SK-N-SH (cell line): ENCODE data around the gene ZNF337. TPM values are rescaled to one million over a fixed set of nuclear protein-coding genes. Genes with fewer than 3 reads are reported as not detected.

Experiments used
- CTCF ChIA-PET: fragments of 300-600, 350-600 bp; formaldehyde crosslinking; extraction: SDS; loops from one replicate; lab custom pipeline; 2021; lab: Yijun Ruan, JAX
- POLR2A ChIA-PET: fragments of 350-600 bp; sonication (Branson Sonifier 250); formaldehyde crosslinking; extraction: SDS; loops from one replicate; lab custom pipeline; 2020; ENCODE audit warnings: antibody characterized with exemption, inconsistent platforms; lab: Yijun Ruan, JAX
- DNase-seq: peaks from one replicate; pipeline ENCODE4 v3.0.0; 2012
- H2AFZ ChIP-seq: fragments of 200-600 bp; sonication (generic); 2 replicates; pipeline ENCODE4 v1.8.1; 2016; ENCODE audit warnings: antibody characterized with exemption, mild to moderate bottlenecking, low read depth
- H3F3A ChIP-seq: fragments of 200-600 bp; sonication (generic); replicated peaks from 2 replicates; pipeline ENCODE3; 2016; ENCODE audit warnings: antibody characterized with exemption, mild to moderate bottlenecking; ENCODE audit not compliant: insufficient read depth
- H3K27ac ChIP-seq, 2 experiments: fragments of 200-500 bp in 1 of 2; fragments of 200-600 bp in 1 of 2; sonication (Bioruptor generic) in 1 of 2; sonication (generic), shearing (Covaris generic) in 1 of 2; 2 replicates each; pipeline versions ENCODE4 v1.5.1 to v1.6.1; 2014 to 2016; ENCODE audit warnings: low read depth in 2 of 2, inconsistent platforms in 1 of 2, low read length in 1 of 2, mild to moderate bottlenecking in 1 of 2, mixed read lengths in 1 of 2
- H3K27me3 ChIP-seq: fragments of 200-600 bp; sonication (generic), shearing (Covaris generic); 2 replicates; pipeline ENCODE4 v1.6.1; 2016; ENCODE audit warnings: mixed run types; ENCODE audit not compliant: insufficient read depth
- H3K36me3 ChIP-seq, 2 experiments: fragments of 200-500 bp in 1 of 2; fragments of 200-600 bp in 1 of 2; sonication (Bioruptor generic) in 1 of 2; sonication (generic) in 1 of 2; replicated peaks in 1 of 2; 2 replicates each; pipeline versions ENCODE3 to v1.5.1; 2014 to 2016; ENCODE audit warnings: low read length in 1 of 2, mild to moderate bottlenecking in 1 of 2; ENCODE audit not compliant: insufficient read depth in 2 of 2, control insufficient read depth in 1 of 2
- H3K4me1 ChIP-seq, 2 experiments: fragments of 200-500 bp in 1 of 2; fragments of 200-600 bp in 1 of 2; sonication (Bioruptor generic) in 1 of 2; sonication (generic), shearing (Covaris generic) in 1 of 2; 2 replicates each; pipeline versions ENCODE4 v1.5.1 to v1.6.1; 2014 to 2016; ENCODE audit warnings: low read depth in 1 of 2, low read length in 1 of 2, mixed run types in 1 of 2; ENCODE audit not compliant: insufficient read depth in 2 of 2, control insufficient read depth in 1 of 2
- H3K4me2 ChIP-seq: fragments of 200-600 bp; sonication (generic), shearing (Covaris generic); 2 replicates; pipeline ENCODE4 v1.6.1; 2017; ENCODE audit warnings: mixed run types
- H3K4me3 ChIP-seq, 2 experiments: fragments of 200-500 bp in 1 of 2; fragments of 200-600 bp in 1 of 2; sonication (Bioruptor generic) in 1 of 2; sonication (generic), shearing (Covaris generic) in 1 of 2; 2 replicates each; pipeline versions ENCODE4 v1.5.1 to v1.8.1; 2014 to 2016; ENCODE audit warnings: low read depth in 2 of 2, inconsistent platforms in 1 of 2, low read length in 1 of 2, mild to moderate bottlenecking in 1 of 2, mixed read lengths in 1 of 2, moderate library complexity in 1 of 2
- H3K79me2 ChIP-seq: fragments of 200-600 bp; sonication (generic); 2 replicates; pipeline ENCODE4 v1.8.1; 2017; ENCODE audit warnings: mild to moderate bottlenecking; ENCODE audit not compliant: insufficient read depth
- H3K9ac ChIP-seq: fragments of 200-600 bp; sonication (generic); 2 replicates; pipeline ENCODE4 v1.6.1; 2017; ENCODE audit warnings: mixed run types
- H3K9me2 ChIP-seq: fragments of 200-600 bp; sonication (generic); 2 replicates; pipeline ENCODE4 v1.6.1; 2017; ENCODE audit warnings: mixed run types
- H3K9me3 ChIP-seq: fragments of 200-600 bp; sonication (generic); 2 replicates; pipeline ENCODE4 v1.6.1; 2017; ENCODE audit warnings: mixed run types, mild to moderate bottlenecking, moderate library complexity
- H4K20me1 ChIP-seq: fragments of 200-600 bp; sonication (generic); 2 replicates; pipeline ENCODE4 v1.6.1; 2017; ENCODE audit warnings: mild to moderate bottlenecking, mixed run types; ENCODE audit not compliant: insufficient read depth
- CHD2 ChIP-seq: fragments of 150-350 bp; IDR thresholded peaks from 2 replicates; pipeline ENCODE4 v1.6.1; 2018; ENCODE audit warnings: low read length; ENCODE audit not compliant: partially characterized antibody
- CTCF ChIP-seq: fragments of 200-600 bp; sonication (generic); IDR thresholded peaks from 2 replicates; pipeline ENCODE4 v1.6.1; 2017; ENCODE audit warnings: antibody characterized with exemption, mild to moderate bottlenecking, moderate library complexity
- ELF1 ChIP-seq: IDR thresholded peaks from 2 replicates; pipeline ENCODE4 v1.4.0; 2012
- FOXJ3 ChIP-seq: sonication (generic); formaldehyde crosslinking; IDR thresholded peaks from 2 replicates; pipeline ENCODE4 v1.5.1; 2020; ENCODE audit warnings: mild to moderate bottlenecking, missing genetic modification reagents
- FOXM1 ChIP-seq: IDR thresholded peaks from 2 replicates; pipeline ENCODE4 v1.4.0; 2012; ENCODE audit warnings: low read depth, mild to moderate bottlenecking
- GABPA ChIP-seq: IDR thresholded peaks from 2 replicates; pipeline ENCODE4 v1.4.0; 2012; ENCODE audit warnings: low read depth, mild to moderate bottlenecking
- GATA2 ChIP-seq: sonication (generic); formaldehyde crosslinking; IDR thresholded peaks from 2 replicates; pipeline ENCODE4 v1.5.0; 2020; ENCODE audit warnings: mild to moderate bottlenecking, missing genetic modification reagents
- IRF3 ChIP-seq: fragments of 150-350 bp; IDR thresholded peaks from 2 replicates; pipeline ENCODE4 v1.6.1; 2016; ENCODE audit warnings: mild to moderate bottlenecking, low read depth, low read length
- JUND ChIP-seq: IDR thresholded peaks from 2 replicates; pipeline ENCODE4 v1.4.0; 2012
- MEF2A ChIP-seq: IDR thresholded peaks from 2 replicates; pipeline ENCODE4 v1.4.0; 2012; ENCODE audit warnings: low read depth, borderline replicate concordance
- MXI1 ChIP-seq: IDR thresholded peaks from 2 replicates; pipeline ENCODE4 v1.6.1; 2012; ENCODE audit warnings: mild to moderate bottlenecking, low read depth, low read length, improper control_type of control experiment
- NRF1 ChIP-seq: IDR thresholded peaks from 2 replicates; pipeline ENCODE4 v1.6.1; 2012; ENCODE audit warnings: low read depth, mild to moderate bottlenecking, low read length
- REST ChIP-seq: IDR thresholded peaks from 2 replicates; pipeline ENCODE4 v1.6.1; 2012; ENCODE audit warnings: mild to moderate bottlenecking, low read depth, low read length, moderate library complexity
- RFX5 ChIP-seq: IDR thresholded peaks from 2 replicates; pipeline ENCODE4 v1.6.1; 2012; ENCODE audit warnings: mild to moderate bottlenecking, improper control_type of control experiment, low read length
- RXRA ChIP-seq: IDR thresholded peaks from 2 replicates; pipeline ENCODE4 v1.4.0; 2012; ENCODE audit warnings: low read depth, mild to moderate bottlenecking, borderline replicate concordance
- TAF1 ChIP-seq: IDR thresholded peaks from 2 replicates; pipeline ENCODE4 v1.6.1; 2012; ENCODE audit warnings: low read depth, mild to moderate bottlenecking, low read length, moderate library complexity, borderline replicate concordance
- TEAD4 ChIP-seq: IDR thresholded peaks from 2 replicates; pipeline ENCODE4 v1.4.0; 2012; ENCODE audit warnings: mild to moderate bottlenecking, borderline replicate concordance; ENCODE audit not compliant: insufficient read depth
- USF2 ChIP-seq: fragments of 150-350 bp; IDR thresholded peaks from 2 replicates; pipeline ENCODE4 v1.6.1; 2017; ENCODE audit warnings: antibody characterized with exemption, low read length, low read depth, borderline replicate concordance
- WGBS: methylation state at CpG from one replicate; pipeline ENCODE4 v1.1.6; 2017; ENCODE audit warnings: low lambda C conversion rate; 5-methylcytosine and 5-hydroxymethylcytosine counted together
- polyA plus RNA-seq, 3 experiments: library from polyadenylated mRNA; depleted of rRNA; stranded (reverse); fragments of >200 nt; gene quantifications; 2 replicates each; pipeline ENCODE4 v1.2.3, GENCODE V29; 2012

The ZNF337 gene
- polyA plus RNA-seq, 1 of the 3 experiments (the other 2 are of a cell fraction): 16.5 TPM

GRCh38 chr20:25730862-25731261 is 34.2 kb upstream of the ZNF337 start:
- no peaks in the 10 kb centered on the region for H3K9me2 ChIP-seq
- H3K79me2 ChIP-seq: no peaks in the 10 kb centered on the region
- CTCF ChIA-PET: interaction anchor here (0.5 to 0.7 kb wide), 2 partner anchors 8 to 19 kb away, joined by 3 to 4 read pairs; no protein-coding TSS in a partner anchor
- WGBS: 19% methylated on average over 1 of the region's 1 CpG
- peaks cover 10% of the 10 kb centered on the region; the same call in 1 of the 2 replicates for H3K9me3 ChIP-seq
- H4K20me1 ChIP-seq: no peaks in the 10 kb centered on the region
- H3K4me1 ChIP-seq: peaks cover 0 to 2% of the 10 kb centered on the region in 2 experiments; a peak in 2 of 4 replicates
- no peaks in the 10 kb centered on the region for H3K27me3 ChIP-seq
- H3K4me2 ChIP-seq: no peak overlapping the region
- H3K36me3 ChIP-seq: no peaks in the 10 kb centered on the region
- no peak overlapping the region for H3K9ac ChIP-seq
- H2AFZ ChIP-seq: no peak overlapping the region
- H3K4me3 ChIP-seq: no peak overlapping the region
- H3F3A ChIP-seq: no peaks in the 10 kb centered on the region
- DNase-seq: no peak
- POLR2A ChIA-PET: no interaction called here
- TF ChIP-seq ELF1: no peak
- TF ChIP-seq FOXM1: no peak
- TF ChIP-seq CTCF: no peak
- TF ChIP-seq USF2: no peak
- H3K27ac ChIP-seq: no peak overlapping the region

GRCh38 chr20:25726357-25726756 is 29.7 kb upstream of the ZNF337 start:
- Histone ChIP-seq H3K4me3 (no peak overlapping the region), H3K9ac (no peak overlapping the region), H3K4me1 (peaks cover 0 to 2% of the 10 kb centered on the region in 2 experiments; a peak in 2 of 4 replicates), H3K27ac (no peak overlapping the region), H3K79me2 (no peaks in the 10 kb centered on the region), H3K9me2 (no peaks in the 10 kb centered on the region), H3K9me3 (peaks cover 17% of the 10 kb centered on the region; the same call in 1 of the 2 replicates), H3K36me3 (no peaks in the 10 kb centered on the region), H4K20me1 (no peaks in the 10 kb centered on the region), H3F3A (no peaks in the 10 kb centered on the region), H2AFZ (no peak overlapping the region), H3K4me2 (no peak overlapping the region), H3K27me3 (no peaks in the 10 kb centered on the region)
- POLR2A ChIA-PET: no interaction called here
- DNase-seq: no peak
- no peak for TF ChIP-seq MXI1
- TF ChIP-seq MEF2A: no peak
- no peak for TF ChIP-seq USF2
- no peak for TF ChIP-seq REST
- TF ChIP-seq RXRA: no peak
- no peak for TF ChIP-seq JUND
- no peak for TF ChIP-seq NRF1
- no peak for TF ChIP-seq IRF3
- TF ChIP-seq TAF1: no peak
- TF ChIP-seq TEAD4: no peak
- no peak for TF ChIP-seq CHD2
- no peak for TF ChIP-seq GABPA
- no peak for TF ChIP-seq RFX5
- no peak for TF ChIP-seq GATA2 (CRISPR knock-in tag)
- TF ChIP-seq FOXJ3 (CRISPR knock-in tag): no peak
- CTCF ChIA-PET: no interaction called here
- 14% methylated on average over 1 of the region's 1 CpG for WGBS
